Measurements from ENCODE around the gene ENHO.

ENHO gene

GRCh38 chr9:34475097-34475496, 47.7 kb downstream of the ENHO start:
- no peak for DNase-seq (ENCODE audit: low read depth in 3 of 3)
